Glutamatergic neuron (in vitro differentiated cells): ENCODE data around the gene TMEM79. TPM values are rescaled to one million over a fixed set of nuclear protein-coding genes. Genes with fewer than 3 reads are reported as not detected.

Experiments used
- DNase-seq: peaks from one replicate; pipeline ENCODE4 v3.0.0; 2022
- H3K27ac Mint-ChIP-seq: one replicate; pipeline ENCODE4 v1.8.0; 2020; ENCODE audit warnings: mild to moderate bottlenecking, mixed read lengths, inconsistent platforms; ENCODE audit not compliant: unreplicated experiment
- H3K27me3 Mint-ChIP-seq: one replicate; pipeline ENCODE4 v1.8.0; 2020; ENCODE audit warnings: mild to moderate bottlenecking, moderate library complexity, mixed read lengths, inconsistent platforms; ENCODE audit not compliant: unreplicated experiment
- H3K36me3 Mint-ChIP-seq: one replicate; pipeline ENCODE4 v1.8.0; 2020; ENCODE audit warnings: mild to moderate bottlenecking, mixed read lengths, inconsistent platforms; ENCODE audit not compliant: unreplicated experiment
- H3K4me1 Mint-ChIP-seq: one replicate; pipeline ENCODE4 v1.8.0; 2020; ENCODE audit warnings: mild to moderate bottlenecking, low read depth, mixed read lengths, inconsistent platforms; ENCODE audit not compliant: unreplicated experiment
- H3K4me3 Mint-ChIP-seq: one replicate; pipeline ENCODE4 v1.8.0; 2020; ENCODE audit warnings: mild to moderate bottlenecking, mixed read lengths, inconsistent platforms; ENCODE audit not compliant: unreplicated experiment
- H3K9me3 Mint-ChIP-seq: one replicate; pipeline ENCODE4 v1.8.0; 2020; ENCODE audit warnings: mild to moderate bottlenecking, moderate library complexity, mixed read lengths, inconsistent platforms; ENCODE audit not compliant: unreplicated experiment
- CTCF ChIP-seq: fragments of 200-600 bp; sonication (generic); IDR thresholded peaks from one replicate; pipeline ENCODE4 v1.5.0; 2021; ENCODE audit not compliant: partially characterized antibody, unreplicated experiment
- total RNA-seq: library from RNA; stranded (reverse); fragmentation: NEBNext Ultra II Directional; extraction: Animal tissue kit (Norgen Biotek cat#: 25700); gene quantifications from one replicate; pipeline ENCODE4 v1.2.1, GENCODE V29; 2021; ENCODE audit not compliant: unreplicated experiment

TMEM79 gene
- total RNA-seq, 1 donor from 2014 or later: 2.4 TPM

GRCh38 chr1:156242738-156243137, 41.4 kb upstream of the TMEM79 start:
- Mint-ChIP-seq H3K4me1 (peaks cover 3% of the 10 kb centered on the region), H3K27ac (no peak overlapping the region), H3K9me3 (no peaks in the 10 kb centered on the region), H3K4me3 (no peak overlapping the region), H3K27me3 (peaks cover 20% of the 10 kb centered on the region), H3K36me3 (no peaks in the 10 kb centered on the region)
- no peak for TF ChIP-seq CTCF
- no peak for DNase-seq

GRCh38 chr1:156244126-156244525, 40.0 kb upstream of the TMEM79 start:
- no peak for TF ChIP-seq CTCF
- Mint-ChIP-seq H3K9me3 (no peaks in the 10 kb centered on the region), H3K36me3 (no peaks in the 10 kb centered on the region)

GRCh38 chr1:156244712-156245111, 39.4 kb upstream of the TMEM79 start:
- H3K27ac Mint-ChIP-seq: no peak overlapping the region
- H3K4me1 Mint-ChIP-seq: peaks cover 4% of the 10 kb centered on the region
- no peaks in the 10 kb centered on the region for H3K9me3 Mint-ChIP-seq
- TF ChIP-seq CTCF: no peak
- DNase-seq: no peak
- H3K4me3 Mint-ChIP-seq: peak overlapping the region; percentile 3
- H3K27me3 Mint-ChIP-seq: peaks cover 20% of the 10 kb centered on the region
- H3K36me3 Mint-ChIP-seq: no peaks in the 10 kb centered on the region

More at GRCh38 chr1:156244126-156244525, 40.0 kb upstream of the TMEM79 start:
- Mint-ChIP-seq H3K27me3 (peaks cover 20% of the 10 kb centered on the region), H3K4me3 (no peak overlapping the region), H3K4me1 (peaks cover 4% of the 10 kb centered on the region), H3K27ac (no peak overlapping the region)
- no peak for DNase-seq

- peak overlapping the region; percentile 0 for H3K27ac Mint-ChIP-seq
- no peaks in the 10 kb centered on the region for H3K36me3 Mint-ChIP-seq
- peaks cover 15% of the 10 kb centered on the region for H3K27me3 Mint-ChIP-seq
- DNase-seq: peak; percentile 47
- H3K4me1 Mint-ChIP-seq: peaks cover 9% of the 10 kb centered on the region
- peak overlapping the region; percentile 70 for H3K4me3 Mint-ChIP-seq
- TF ChIP-seq CTCF: no peak
- peaks cover 1% of the 10 kb centered on the region for H3K9me3 Mint-ChIP-seq
These were observed 38.5 kb upstream of the TMEM79 start for GRCh38 chr1:156245451-156246232.

- no peak overlapping the region for H3K4me3 Mint-ChIP-seq
- TF ChIP-seq CTCF: no peak
- H3K4me1 Mint-ChIP-seq: peaks cover 12% of the 10 kb centered on the region
- H3K9me3 Mint-ChIP-seq: peaks cover 3% of the 10 kb centered on the region
- no peak overlapping the region for H3K27ac Mint-ChIP-seq
- H3K36me3 Mint-ChIP-seq: no peaks in the 10 kb centered on the region
- no peak for DNase-seq
- peaks cover 15% of the 10 kb centered on the region for H3K27me3 Mint-ChIP-seq
These were observed 37.8 kb upstream of the TMEM79 start for GRCh38 chr1:156246241-156246780.
